ENCODE results near the gene CSHL1. TPM values are rescaled to one million over a fixed set of nuclear protein-coding genes. Genes with fewer than 3 reads are reported as not detected.

CSHL1 gene
- total and polyA plus RNA-seq, 9 of the 15 experiments (the other 6 are each of a cell fraction or from before 2014, with no cell fraction given), result not detected

DNA sequence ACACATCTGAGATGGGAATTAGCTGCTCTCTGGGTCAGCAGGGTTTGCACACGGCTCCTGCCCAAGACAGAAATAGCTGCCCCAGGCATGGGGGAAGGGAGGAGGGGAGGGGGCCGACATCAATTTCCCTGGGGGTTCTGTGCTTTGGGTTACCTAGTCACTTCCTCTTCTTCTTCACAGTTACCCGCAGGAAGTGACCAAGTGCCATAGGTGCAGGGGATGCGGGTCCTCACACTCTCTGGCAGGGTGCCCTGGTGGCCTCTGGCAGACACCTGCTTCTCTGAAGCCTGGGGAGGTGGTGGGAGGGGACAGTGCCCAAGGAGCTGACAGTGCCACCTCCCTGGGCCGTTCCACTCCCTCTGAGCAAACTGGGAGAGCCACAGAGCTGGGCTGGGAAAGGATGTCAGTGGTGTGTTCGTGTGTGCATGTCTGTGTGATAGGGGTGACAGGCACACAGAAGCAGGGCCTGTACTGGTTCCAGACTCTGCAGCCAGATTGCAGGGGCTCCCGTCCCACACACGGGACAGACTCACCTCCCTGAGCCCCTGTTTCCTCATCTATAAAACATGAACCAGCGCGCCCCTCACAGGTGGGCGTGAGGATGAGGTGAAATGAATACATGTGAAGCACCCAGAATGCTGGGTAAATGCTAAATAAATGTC, 43.5 kb upstream of the CSHL1 start (continued):
- TF ChIP-seq, protein P1, sequence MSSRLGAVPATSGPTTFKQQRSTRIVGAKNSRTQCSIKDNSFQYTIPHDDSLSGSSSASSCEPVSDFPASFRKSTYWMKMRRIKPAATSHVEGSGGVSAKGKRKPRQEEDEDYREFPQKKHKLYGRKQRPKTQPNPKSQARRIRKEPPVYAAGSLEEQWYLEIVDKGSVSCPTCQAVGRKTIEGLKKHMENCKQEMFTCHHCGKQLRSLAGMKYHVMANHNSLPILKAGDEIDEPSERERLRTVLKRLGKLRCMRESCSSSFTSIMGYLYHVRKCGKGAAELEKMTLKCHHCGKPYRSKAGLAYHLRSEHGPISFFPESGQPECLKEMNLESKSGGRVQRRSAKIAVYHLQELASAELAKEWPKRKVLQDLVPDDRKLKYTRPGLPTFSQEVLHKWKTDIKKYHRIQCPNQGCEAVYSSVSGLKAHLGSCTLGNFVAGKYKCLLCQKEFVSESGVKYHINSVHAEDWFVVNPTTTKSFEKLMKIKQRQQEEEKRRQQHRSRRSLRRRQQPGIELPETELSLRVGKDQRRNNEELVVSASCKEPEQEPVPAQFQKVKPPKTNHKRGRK (tag; IDR thresholded peaks at IDR 0.05), result no peak
- no peak for TF ChIP-seq MTA3 (IDR thresholded peaks at IDR 0.05; ENCODE audit: borderline replicate concordance)

DNA sequence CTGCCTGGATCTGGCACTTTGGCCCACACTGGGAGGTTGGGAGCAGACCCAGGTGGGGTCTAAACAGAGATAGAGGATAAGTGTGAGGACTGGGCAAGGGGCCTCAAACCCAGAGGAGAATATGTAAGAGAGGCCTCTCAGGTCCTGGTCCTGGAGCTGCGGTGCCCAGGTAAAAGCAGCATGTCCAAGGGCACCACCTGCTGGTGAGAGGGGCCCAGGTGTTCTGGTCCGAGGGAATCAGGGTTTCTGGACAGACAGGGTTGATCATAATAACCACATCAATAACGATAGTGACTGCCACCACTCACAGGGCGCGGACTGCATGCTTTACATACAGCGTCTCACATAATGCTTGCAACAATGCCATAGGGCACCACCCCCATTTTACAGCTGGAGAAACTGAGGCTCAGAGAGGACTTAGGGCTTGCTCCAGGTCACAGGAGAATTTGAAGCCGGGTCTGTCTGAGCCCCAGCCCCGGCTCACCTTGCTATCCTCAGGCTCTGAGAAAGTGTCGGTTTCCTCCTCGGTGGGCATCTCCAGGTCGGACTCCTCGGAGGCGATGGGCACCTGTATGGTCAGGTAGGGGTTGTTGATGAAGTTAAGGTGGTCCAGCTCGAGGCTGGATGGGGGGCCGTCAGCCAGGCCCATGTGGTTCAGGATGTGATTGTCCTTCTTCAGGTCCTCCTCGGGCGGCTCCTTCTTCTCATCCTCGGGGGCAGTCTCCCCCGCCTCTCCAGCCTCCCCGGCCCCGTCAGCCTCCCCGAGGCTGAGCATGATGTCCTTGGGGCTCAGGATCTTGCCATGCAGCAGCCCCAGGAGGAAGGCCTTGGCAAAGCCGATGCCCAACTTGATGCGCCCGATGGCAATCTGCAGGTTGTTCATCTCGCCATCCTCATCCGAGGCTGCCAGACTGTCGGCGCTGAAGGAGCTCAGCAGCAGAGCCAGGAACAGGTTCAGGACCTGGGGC, 40.2 kb upstream of the CSHL1 start:
- H4K20me1 ChIP-seq (replicated peaks; ENCODE audit: control insufficient read depth, insufficient read depth, low read length), result 0 out of 2 replicates have a peak, but pooled peaks cover 8% of the 10 kb centered on the region
- H3K4me1 ChIP-seq (replicated peaks in 1 of 2; ENCODE audit: control insufficient read depth in 2 of 2, insufficient read depth in 2 of 2, low read length in 2 of 2), result peaks cover 3 to 17% of the 10 kb centered on the region in 2 experiments; a peak in 2 of 5 replicates
- no peaks in the 10 kb centered on the region for H3K9me1 ChIP-seq (ENCODE audit: control insufficient read depth, insufficient read depth, low read length)
- no peaks in the 10 kb centered on the region for H3K36me3 ChIP-seq (ENCODE audit: control insufficient read depth, insufficient read depth, low read length)
- no peak overlapping the region for H3K27ac ChIP-seq (ENCODE audit: extremely low read depth, low read depth, low read length)
- H3K79me2 ChIP-seq (ENCODE audit: control insufficient read depth, insufficient read depth, low read length), result no peaks in the 10 kb centered on the region
- DNase-seq (ENCODE audit: extremely low read depth in 1 of 4, low spot score in 3 of 4) (peak; percentile 34 to 45 (median 42)), FAIRE-seq (no peak), ATAC-seq (peak; percentile 29; the same call in 2 of the 3 replicates)
- intact Hi-C loops (cut with micrococcal nuclease), result no loop called here
- no peak overlapping the region for H3K4me3 ChIP-seq
- no peak overlapping the region for H3K9ac ChIP-seq (ENCODE audit: insufficient read depth in 1 of 2, low read depth in 2 of 2, low read length in 2 of 2)
- POLR2A ChIA-PET, result interaction anchor here (0.7 kb wide), 1 partner anchor 194 kb away, joined by 3 read pairs; no protein-coding TSS in a partner anchor
- 18% methylated on average over 27 of the region's 29 CpGs for WGBS (ENCODE audit: insufficient coverage, low coverage, missing lambda C conversion rate)
- no peak overlapping the region for H3K4me2 ChIP-seq (ENCODE audit: insufficient read depth, low read length)
- H2AFZ ChIP-seq (ENCODE audit: low read depth, low read length), result no peak overlapping the region
- H3K9me3 ChIP-seq (replicated peaks; ENCODE audit: control insufficient read depth, insufficient read depth, low read depth, low read length), result no peaks in the 10 kb centered on the region
- H3K27me3 ChIP-seq (ENCODE audit: control insufficient read depth in 2 of 2, insufficient read depth in 2 of 2, low read length in 2 of 2), result peaks cover 16 to 52% of the 10 kb centered on the region in 2 experiments; a peak in 4 of 5 replicates
- in situ Hi-C loops (cut with MboI), result no loop called here
- CTCF ChIA-PET (ENCODE audit: low intra/inter-chr PET ratio), result interaction anchor here (0.5 kb wide), 1 partner anchor 40 kb away, joined by 3 read pairs; no protein-coding TSS in a partner anchor
- BruUV-seq (replicated peaks), result no TSS peak
- TF ChIP-seq RAD21 (CRISPR knock-in tag; conservative IDR thresholded peaks at IDR 0.05 in 1 of 2, IDR thresholded peaks at IDR 0.05 in 1 of 2) (peak in 1 of 2 experiments; percentile 41; a peak in 2 of 4 replicates), REST (IDR thresholded peaks at IDR 0.05; ENCODE audit: borderline replicate concordance) (peak; percentile 14; the same call in 1 of the 2 replicates), REST (CRISPR knock-in tag; IDR thresholded peaks at IDR 0.05; ENCODE audit: low read depth) (no peak), SMC3 (conservative IDR thresholded peaks at IDR 0.05; ENCODE audit: insufficient read depth, low read depth, low read length) (0 out of 2 replicates have a peak, but pooled peaks have one; percentile 16)

Measured in K562 (cell line).